Measurements from ENCODE around the gene RAB8B.

RAB8B gene

GRCh38 chr15:63188926-63189871 lies at the start of gene RAB8B:
Gene RAB8B, plus strand, starts transcription at chr15:63189606. Its CDS starts 19 bp downstream, at chr15:63189625.
- DNase-seq: peak; percentile 98

DNA sequence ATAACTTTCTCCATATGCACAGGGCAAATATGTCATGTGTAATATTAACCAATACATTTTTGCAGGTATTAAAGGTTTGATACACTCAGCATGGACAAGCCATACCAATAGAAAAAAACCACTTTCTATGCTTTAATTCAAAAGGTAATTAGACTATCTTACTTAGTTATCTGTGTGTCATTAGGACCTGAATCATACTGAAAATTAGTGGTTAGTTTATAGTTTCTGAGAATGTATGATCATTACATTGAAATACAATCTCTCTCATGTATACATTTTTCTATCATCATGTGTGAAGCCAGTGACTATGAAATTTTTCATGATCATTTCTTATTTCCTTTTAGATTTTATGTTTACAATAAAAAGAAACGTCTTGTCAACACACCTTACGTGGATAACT lies 48.5 kb upstream of the RAB8B start:
- DNase-seq: no peak

DNA sequence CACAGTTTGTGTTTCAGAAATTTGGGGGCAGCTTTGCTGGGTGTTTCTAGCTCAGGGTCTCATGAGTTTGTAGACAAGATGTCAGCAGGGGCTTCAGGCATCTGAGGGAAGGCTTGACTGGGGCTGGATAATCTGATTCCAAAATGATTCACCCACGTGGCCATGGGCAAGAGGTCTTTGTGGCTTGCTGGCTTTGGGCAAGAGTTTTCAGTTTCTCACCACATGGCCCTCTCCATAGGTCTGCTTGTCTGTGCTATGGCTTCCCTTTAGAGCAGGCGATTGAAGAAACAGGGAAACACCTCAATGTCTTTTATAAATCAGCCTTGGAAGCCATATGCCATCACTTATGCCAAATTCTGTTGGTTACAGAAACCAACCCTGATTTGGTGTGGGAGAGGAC lies 44.0 kb upstream of the RAB8B start:
- no peak for DNase-seq

GRCh38 chr15:63146684-63147083 lies 42.7 kb upstream of the RAB8B start:
- no peak for DNase-seq

DNA sequence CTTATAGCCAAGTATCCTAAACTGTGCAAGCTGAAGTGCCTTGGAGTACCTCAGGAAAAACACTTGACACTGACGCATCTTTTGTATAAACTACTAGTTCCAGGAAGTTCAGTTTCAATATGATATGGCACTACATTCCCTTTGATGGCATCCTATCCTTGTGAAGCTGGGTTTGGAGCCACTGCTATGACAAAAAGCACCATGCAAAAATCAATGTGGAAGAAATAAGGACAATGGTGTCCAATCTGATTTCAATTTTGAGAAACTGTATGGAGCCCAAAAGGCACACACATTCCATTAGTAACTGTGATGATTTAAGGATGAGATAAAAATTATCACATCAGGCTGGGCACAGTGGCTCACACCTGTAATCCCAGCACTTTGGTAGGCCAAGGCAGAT lies 37.7 kb upstream of the RAB8B start:
- DNase-seq: no peak

- DNase-seq: no peak
These were observed 33.9 kb upstream of the RAB8B start for GRCh38 chr15:63155486-63155885.

- no peak for DNase-seq
These were observed 33.2 kb upstream of the RAB8B start for GRCh38 chr15:63156086-63156710.

DNA sequence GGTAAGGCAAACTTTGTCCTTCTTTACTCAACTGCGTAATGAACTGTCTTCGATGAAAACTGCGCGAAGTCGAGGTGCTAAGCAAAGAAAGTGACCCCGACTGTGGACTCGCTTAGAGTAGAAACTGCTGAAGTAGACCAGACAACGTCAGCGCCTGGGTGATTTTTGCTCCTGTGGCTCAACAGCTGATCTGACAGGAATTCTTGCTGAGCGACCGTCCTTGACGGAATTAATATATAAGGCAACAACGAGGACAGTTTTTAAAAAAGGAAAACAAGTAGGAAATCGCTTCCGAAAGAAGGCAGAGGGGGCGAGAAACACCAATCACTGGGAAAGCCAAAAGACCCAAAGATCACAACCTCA lies 32.7 kb upstream of the RAB8B start:
- no peak for DNase-seq

- DNase-seq: peak; percentile 84
These were observed 32.1 kb upstream of the RAB8B start, which contains the start of gene RPS27L for GRCh38 chr15:63157118-63157843. Gene RPS27L, minus strand, starts transcription at chr15:63157477. Its CDS starts 72 bp downstream, at chr15:63157405.

DNA sequence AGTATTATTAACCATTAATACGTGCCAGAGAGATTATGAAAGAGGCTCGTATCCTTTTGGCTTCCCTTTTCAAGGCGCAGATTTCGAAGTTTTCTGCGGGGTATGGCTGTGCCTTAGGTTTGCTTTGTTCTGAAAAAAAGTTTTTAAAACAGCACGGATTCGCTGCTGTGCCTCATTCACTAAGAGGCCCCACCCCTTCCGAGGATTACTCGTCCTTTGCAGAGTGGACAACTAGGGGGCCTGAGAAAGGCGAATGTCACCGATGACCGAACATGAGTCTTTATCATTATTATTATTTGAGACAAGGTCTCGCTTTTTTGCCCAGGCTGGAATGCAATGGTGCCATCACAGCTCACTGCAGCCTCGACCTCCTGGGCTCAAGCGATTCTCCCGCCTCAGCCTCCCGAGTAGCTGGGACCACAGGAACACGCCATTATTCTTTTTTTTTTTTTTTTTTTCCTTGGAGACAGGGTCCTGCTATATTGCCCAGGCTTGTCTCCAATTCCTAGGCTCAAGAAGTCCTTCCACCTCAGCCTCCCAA lies 31.4 kb upstream of the RAB8B start:
- DNase-seq: no peak

GRCh38 chr15:63160638-63161037 lies 28.8 kb upstream of the RAB8B start:
- no peak for DNase-seq

DNA sequence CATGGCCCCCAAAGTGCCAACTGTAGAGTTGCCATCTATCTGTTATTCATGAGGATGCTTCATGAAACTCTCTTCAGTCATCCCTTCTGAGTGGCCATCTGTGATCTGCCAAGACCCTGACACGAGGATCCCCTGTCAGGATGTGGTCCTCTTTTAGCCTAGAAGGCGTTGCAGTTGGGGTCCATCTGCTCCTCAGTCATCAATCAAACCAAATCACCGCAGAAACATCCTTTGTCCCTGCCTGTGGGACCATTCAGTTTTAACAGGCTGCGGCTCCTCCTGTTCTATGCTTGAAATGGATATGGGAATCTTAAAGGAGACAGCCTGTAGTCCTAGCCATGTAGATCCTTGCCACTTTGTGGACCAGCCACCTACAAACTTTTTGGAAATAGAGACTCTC lies 26.2 kb upstream of the RAB8B start:
- DNase-seq: no peak

DNA sequence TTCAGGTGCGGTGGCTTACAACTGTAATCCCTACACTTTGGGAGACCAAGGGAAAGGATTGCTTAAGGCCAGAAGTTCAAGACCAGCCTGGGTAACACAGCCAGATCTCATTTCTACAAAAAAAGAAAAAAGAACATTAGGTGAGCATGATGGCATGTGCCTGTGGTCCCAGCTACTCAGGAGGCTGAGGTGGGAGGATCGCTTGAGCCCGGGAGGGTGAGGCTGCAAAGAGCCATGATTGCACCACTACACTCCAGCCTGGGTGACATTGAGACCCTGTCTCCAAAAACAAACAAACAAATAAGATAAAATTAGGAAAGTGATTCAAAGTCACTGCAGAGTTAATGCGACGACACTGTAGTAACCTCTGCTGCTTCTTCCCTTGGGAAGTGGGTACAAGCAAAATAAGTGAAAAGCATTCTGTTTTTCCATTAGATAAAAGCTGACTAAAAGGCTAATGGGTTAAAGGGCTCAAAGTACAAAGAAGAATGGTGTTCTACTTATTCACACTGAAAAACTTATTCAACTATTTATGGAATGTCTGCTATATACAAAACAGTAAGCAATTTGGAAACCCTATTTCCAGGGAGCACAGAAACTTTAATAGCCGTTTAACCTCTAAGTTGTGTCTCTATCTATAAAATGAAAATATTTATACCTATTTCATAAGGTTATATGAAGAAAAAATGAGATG lies 24.1 kb upstream of the RAB8B start:
- no peak for DNase-seq

- no peak for DNase-seq
These were observed 23.2 kb upstream of the RAB8B start for GRCh38 chr15:63166219-63166618.

DNA sequence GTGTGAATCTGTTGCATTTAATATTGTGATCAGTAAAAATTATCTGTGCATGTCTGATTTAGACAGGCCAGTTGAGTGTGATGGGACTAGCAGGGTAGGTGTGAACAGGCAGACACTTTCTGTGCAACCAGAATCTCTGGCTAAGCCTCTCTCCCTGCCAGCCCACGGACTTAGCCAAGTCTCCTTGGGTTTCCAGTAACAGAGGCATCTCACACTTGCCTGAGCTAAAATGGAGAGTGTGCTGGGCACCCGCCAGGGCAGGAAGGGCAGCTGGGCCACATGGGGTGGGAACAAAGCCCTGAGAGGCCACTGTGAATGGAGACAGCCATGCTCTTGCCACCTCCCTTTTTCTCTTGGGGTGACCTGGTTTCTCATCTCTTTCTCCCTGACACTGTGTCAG lies 19.6 kb upstream of the RAB8B start:
- no peak for DNase-seq

DNA sequence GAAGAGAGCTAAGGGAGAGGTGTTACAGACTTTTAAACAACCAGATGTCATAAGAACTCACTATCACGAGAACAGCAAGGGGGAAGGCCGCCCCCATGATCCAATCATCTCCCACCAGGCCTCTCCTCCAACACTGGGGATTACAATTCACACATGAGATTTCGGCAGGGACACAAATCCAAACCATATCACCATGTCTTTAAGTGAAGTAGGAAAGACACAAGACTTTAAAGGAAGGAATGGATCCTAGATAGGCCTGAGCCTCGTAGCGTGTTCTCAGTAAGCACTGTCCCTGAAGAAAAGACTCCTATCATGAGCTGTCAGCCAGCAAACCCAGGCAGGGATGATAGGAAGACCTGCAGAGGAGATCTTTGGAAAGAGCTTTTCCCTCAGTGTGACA lies 17.0 kb upstream of the RAB8B start:
- no peak for DNase-seq

- peak; percentile 43 for DNase-seq
These were observed 16.5 kb upstream of the RAB8B start for GRCh38 chr15:63172851-63173451.

DNA sequence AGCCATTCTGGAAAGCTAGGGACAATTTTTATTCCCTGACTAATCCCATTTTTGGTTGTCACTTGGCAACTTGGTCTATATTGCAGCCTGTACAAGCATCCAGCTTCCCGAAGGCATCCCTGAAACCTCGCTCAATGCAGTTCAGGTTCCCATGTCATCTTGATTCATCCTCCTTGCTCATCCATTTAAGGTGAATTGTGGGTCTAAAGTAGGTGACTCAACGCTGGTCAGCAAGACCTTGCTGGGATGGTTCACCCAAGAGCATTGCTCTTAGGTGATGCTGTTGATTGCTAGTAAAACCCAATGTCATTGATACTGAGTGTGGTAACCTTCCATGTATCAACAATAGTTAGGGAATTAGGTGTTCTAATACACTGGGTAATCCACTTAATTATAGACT lies 13.1 kb upstream of the RAB8B start:
- DNase-seq: no peak

DNA sequence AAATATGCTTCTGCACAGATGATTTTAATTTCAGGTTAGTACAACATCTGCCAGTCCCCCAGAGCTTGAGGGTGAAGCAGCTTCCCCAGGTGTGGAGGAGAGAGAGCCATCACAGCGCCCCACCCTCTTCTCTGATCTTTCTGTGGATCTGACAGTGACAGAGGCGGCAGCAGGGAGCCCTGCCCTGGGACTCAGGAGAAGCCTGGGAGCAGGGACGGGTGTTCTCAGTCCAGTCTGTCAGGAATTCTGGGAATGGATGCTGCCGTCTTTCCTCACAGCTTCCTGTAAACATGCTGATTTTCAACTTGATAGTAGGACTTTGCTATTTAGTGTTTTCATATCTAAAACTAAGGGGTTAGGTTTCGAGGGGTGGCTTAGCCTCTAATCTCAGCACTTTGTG lies 11.4 kb upstream of the RAB8B start:
- peak; percentile 42 for DNase-seq

DNA sequence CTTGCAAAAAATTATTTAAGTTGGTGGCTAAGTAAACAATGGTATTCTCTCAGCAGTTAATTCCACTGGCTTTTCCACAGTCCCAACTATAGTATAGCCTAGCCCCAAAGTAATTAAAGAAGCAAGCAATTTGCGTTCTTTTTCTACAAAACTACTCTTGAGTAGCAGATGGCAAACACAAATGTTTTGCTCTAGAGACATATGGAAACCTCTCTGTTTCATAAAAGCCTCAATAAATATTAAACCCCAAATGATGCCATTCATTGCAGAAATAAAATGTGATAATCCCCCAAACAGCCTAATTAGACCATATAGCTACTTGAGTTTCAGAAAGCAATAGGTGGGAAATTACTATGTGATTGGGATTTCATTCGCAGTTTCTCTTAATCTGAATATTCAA lies 8.7 kb upstream of the RAB8B start:
- DNase-seq: peak; percentile 13

DNA sequence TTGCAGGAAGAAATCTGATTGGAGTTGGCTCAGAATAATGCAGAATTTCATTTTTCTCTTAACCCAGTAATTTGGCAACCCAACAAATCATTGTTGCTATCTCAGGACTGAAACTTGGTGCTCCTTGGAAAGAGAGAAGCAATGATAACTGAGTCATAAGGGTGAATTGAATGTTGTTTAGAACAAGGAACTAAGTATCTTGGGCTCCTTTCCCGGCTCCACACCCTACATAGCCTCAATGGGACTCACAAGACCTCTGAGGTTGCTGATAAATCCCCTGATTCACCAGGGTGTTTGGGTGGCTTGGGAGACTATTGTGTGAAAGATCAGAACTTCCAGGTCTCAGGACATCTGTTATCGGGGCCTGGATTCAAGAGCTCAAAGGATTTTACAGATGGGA lies 7.8 kb upstream of the RAB8B start:
- no peak for DNase-seq

DNA sequence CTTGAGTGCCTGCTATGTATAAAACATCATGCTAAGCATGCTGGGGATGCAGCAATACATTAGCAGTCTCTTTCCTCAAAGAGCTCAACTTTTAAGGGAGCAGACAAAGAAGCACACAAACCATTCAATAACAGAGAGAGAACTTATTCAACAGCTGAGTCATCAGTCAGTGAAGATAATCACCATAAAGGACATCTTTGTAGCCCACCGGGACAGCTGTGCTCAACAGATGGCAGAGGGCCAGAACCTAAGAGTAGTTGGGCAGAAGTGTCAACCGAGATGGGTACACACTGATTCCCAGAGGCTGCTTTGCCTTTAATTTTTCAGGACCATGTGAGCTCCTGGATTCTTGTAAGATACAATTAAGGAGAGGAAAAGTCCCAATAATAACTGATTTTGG lies 4.2 kb upstream of the RAB8B start:
- peak; percentile 32 for DNase-seq
